Tibial nerve (tissue), 3 donors: ENCODE measurements around the gene MIS18A.

Source experiments
- POLR2A ChIP-seq, 2 donors: fragments of 450-650 bp; IDR thresholded peaks; one replicate each; pipeline ENCODE4 v1.6.1; 2017; ENCODE audit warnings: antibody characterized with exemption in 2 of 2, mild to moderate bottlenecking in 2 of 2, moderate library complexity in 2 of 2
- TF ChIP-seq, protein P1 (sequence below), 5 experiments: fragments of 200-600 bp in 3 of 5; fragments of 450-650 bp in 2 of 5; sonication (generic) in 3 of 5; IDR thresholded peaks; one replicate each; pipeline ENCODE4 v1.5.1; 2016 to 2019; ENCODE audit warnings: antibody characterized with exemption in 5 of 5, mild to moderate bottlenecking in 3 of 5, moderate library complexity in 2 of 5

DNA sequence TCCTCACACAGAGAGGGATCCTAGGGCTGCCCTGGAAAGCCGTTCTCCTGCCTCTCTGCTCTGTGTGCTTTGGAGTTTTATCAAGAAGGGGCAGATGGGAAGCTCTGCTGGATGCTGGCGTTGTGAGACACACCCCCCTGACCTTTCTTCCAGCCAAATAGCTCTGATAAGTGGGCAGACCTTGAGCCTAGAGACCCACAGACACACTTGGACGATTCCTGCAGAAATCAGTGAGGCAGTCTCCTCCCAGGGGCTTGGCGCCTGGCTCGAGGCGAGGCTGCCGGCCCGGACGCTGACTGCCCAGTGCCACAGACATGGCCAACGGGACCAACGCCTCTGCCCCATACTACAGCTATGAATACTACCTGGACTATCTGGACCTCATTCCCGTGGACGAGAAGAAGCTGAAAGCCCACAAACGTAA, 19.8 kb upstream of the MIS18A start, which contains the start of gene MRAP:
- TF ChIP-seq, protein P1, sequence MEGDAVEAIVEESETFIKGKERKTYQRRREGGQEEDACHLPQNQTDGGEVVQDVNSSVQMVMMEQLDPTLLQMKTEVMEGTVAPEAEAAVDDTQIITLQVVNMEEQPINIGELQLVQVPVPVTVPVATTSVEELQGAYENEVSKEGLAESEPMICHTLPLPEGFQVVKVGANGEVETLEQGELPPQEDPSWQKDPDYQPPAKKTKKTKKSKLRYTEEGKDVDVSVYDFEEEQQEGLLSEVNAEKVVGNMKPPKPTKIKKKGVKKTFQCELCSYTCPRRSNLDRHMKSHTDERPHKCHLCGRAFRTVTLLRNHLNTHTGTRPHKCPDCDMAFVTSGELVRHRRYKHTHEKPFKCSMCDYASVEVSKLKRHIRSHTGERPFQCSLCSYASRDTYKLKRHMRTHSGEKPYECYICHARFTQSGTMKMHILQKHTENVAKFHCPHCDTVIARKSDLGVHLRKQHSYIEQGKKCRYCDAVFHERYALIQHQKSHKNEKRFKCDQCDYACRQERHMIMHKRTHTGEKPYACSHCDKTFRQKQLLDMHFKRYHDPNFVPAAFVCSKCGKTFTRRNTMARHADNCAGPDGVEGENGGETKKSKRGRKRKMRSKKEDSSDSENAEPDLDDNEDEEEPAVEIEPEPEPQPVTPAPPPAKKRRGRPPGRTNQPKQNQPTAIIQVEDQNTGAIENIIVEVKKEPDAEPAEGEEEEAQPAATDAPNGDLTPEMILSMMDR (IDR thresholded peaks at IDR 0.05) = no peak
- TF ChIP-seq POLR2A (IDR thresholded peaks at IDR 0.05) = no peak
